NCI-H146 (cell line): ENCODE results near the gene FHL3.

Experiments
- DNase-seq: peaks from one replicate; lab custom pipeline; 2025; lab: John Stamatoyannopoulos, UW

FHL3 gene

GRCh38 chr1:38012363-38013226 lies 7.3 kb upstream of the FHL3 start, which contains the start of gene UTP11:
Gene UTP11 (plus strand): TSS chr1:38012734. CDS start chr1:38012803, 69 bp downstream.
- peak; percentile 96 for DNase-seq

GRCh38 chr1:38009841-38010180 lies 4.5 kb upstream of the FHL3 start:
- no peak for DNase-seq

GRCh38 chr1:38009088-38009840 lies 4.0 kb upstream of the FHL3 start:
- peak; percentile 25 for DNase-seq

- DNase-seq, result no peak
These were observed 904 bp upstream of the FHL3 start for GRCh38 chr1:38006008-38006828.

- DNase-seq, result peak; percentile 11
These were observed 818 bp downstream of the FHL3 start for GRCh38 chr1:38004284-38005108.

- DNase-seq, result no peak
These were observed 1.8 kb downstream of the FHL3 start for GRCh38 chr1:38003261-38004250.

- DNase-seq, result no peak
These were observed 4.5 kb downstream of the FHL3 start for GRCh38 chr1:38000529-38001455.

- DNase-seq, result no peak
These were observed 5.1 kb downstream of the FHL3 start for GRCh38 chr1:38000233-38000528.

- no peak for DNase-seq
These were observed 5.7 kb downstream of the FHL3 start for GRCh38 chr1:37999430-38000232.

GRCh38 chr1:37998913-37999429 lies 6.3 kb downstream of the FHL3 start:
- DNase-seq, result no peak

GRCh38 chr1:37998089-37998808 lies 7.1 kb downstream of the FHL3 start:
- DNase-seq, result no peak

- no peak for DNase-seq
These were observed 7.8 kb downstream of the FHL3 start for GRCh38 chr1:37997256-37998088.

- peak; percentile 20 for DNase-seq
These were observed 9.5 kb downstream of the FHL3 start for GRCh38 chr1:37995751-37996345.

- DNase-seq, result no peak
These were observed 10.3 kb downstream of the FHL3 start for GRCh38 chr1:37994886-37995566.

GRCh38 chr1:37989361-37989930 lies 15.9 kb downstream of the FHL3 start:
- DNase-seq, result peak; percentile 43
